ENCODE measurements around the gene AMPH. TPM values are rescaled to one million over a fixed set of nuclear protein-coding genes. Genes with fewer than 3 reads are reported as not detected.
"Not testable (repeated sequence)": the region's sequence is repeated elsewhere in the genome, so short reads cannot be mapped to it uniquely, and the experiment has no call there.

Gene AMPH
- total RNA-seq, 2 donors from 2014 or later = not detected

DNA sequence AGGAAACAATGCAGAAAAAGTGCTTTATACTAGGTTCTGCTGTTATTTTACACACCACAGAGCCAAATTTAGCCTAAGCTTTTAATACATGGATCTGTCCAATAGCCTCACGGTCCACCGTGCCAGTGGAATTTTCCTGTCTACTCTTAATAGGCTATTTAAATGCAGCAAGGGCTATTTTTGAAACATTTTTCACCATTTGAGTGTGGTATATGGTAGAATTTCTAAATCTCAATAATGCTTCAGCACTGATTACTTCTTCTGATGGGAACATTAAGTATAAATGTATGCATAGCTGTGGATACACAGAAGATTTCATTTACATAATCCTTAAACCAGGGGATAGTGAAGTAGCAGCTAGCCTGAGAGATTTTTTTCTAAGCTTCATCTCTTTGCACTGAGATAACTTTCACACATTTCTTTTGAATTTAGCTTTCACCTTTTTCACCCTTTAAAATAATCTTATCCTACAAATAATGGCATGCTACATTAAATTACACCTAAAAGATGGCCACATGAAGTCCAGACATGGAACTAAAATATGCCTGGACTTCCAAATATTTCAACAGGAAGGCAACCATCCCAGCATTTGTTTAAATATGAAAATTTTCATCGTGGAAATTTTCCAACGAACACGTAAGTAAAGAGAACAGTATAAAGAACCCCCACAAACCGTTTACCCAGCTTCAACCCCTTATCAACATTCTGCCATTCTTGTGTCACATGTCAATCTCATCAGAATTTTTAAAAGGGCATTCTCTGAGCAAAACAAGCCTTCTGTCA, 45.4 kb downstream of the AMPH start:
- ATAC-seq (no peak), DNase-seq (no peak)
- no peak overlapping the region for H3K4me3 Mint-ChIP-seq
- H3K9me3 ChIP-seq (ENCODE audit: control insufficient read depth, low read length, poor library complexity, severe bottlenecking) = no peaks in the 10 kb centered on the region
- peaks cover 13% of the 10 kb centered on the region for H3K27me3 Mint-ChIP-seq
- H3K27ac Mint-ChIP-seq = no peak overlapping the region
- no peaks in the 10 kb centered on the region for H3K36me3 Mint-ChIP-seq (ENCODE audit: low read depth)
- H3K4me1 Mint-ChIP-seq = no peaks in the 10 kb centered on the region

DNA sequence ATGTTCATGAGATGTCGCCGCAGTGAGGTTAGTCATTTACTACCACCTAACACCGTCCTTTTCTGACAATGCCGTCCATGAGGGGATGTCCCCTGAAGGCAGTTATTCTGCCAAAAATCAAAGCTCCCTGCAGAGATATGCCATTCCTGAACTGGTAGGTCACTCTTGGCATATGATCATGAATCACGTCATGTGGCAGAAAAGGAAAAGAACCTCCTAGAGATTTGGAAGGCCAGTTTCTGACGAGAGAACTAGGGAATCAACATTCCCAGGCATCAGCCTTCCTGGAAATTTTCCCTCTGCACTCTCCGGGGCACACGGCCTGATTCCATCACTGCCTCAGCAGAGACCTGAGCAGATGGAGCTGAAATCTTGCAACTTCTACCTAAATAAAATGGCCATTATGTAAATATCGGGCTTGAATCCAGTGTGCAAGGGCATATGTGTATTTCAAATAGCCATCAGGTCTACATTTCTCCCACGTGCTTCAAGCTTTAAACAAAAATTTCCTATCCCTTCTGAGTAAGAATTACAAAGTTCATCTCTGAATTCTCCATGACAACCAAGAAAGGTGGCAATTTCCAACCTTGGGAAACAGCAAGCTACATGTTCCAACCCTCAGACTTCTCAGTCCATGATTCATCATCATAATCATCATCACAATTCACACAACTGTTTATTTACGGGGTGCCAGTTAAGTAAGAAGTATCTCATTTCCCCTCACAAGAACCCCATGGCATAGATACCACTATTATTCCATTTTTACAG, 46.5 kb downstream of the AMPH start:
- H3K36me3 Mint-ChIP-seq (ENCODE audit: low read depth) = no peaks in the 10 kb centered on the region
- H3K9me3 ChIP-seq (ENCODE audit: control insufficient read depth, low read length, poor library complexity, severe bottlenecking) = no peaks in the 10 kb centered on the region
- no peak overlapping the region for H3K27ac Mint-ChIP-seq
- ATAC-seq (no peak), DNase-seq (no peak)
- no peak overlapping the region for H3K4me3 Mint-ChIP-seq
- H3K27me3 Mint-ChIP-seq = peaks cover 13% of the 10 kb centered on the region
- H3K4me1 Mint-ChIP-seq = no peaks in the 10 kb centered on the region

DNA sequence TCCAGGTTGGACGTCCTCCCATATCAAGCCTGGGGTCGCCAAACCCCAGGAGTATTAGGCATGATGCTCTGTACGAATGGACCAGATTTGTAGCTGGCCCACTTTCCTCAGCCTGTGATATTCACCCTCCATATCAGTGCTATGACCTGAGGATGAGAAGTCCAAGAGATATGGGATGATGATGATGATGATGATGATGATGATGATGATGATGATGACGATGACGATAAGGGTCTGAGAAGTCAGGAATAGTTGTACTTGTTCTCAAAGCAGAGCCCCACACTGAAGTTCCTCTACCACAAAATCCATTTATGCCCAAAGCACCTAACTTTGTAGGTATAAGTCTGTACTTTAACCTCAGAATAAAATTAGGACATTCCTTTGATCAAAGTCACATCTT, 50.7 kb downstream of the AMPH start:
- Mint-ChIP-seq H3K36me3 (ENCODE audit: low read depth) (no peaks in the 10 kb centered on the region), H3K4me1 (no peaks in the 10 kb centered on the region), H3K27ac (no peak overlapping the region), H3K4me3 (no peak overlapping the region), H3K27me3 (peaks cover under 1% of the 10 kb centered on the region)
- ATAC-seq = no peak
- no peak for DNase-seq
- peaks cover 4% of the 10 kb centered on the region for H3K9me3 ChIP-seq (ENCODE audit: control insufficient read depth, low read length, poor library complexity, severe bottlenecking)

DNA sequence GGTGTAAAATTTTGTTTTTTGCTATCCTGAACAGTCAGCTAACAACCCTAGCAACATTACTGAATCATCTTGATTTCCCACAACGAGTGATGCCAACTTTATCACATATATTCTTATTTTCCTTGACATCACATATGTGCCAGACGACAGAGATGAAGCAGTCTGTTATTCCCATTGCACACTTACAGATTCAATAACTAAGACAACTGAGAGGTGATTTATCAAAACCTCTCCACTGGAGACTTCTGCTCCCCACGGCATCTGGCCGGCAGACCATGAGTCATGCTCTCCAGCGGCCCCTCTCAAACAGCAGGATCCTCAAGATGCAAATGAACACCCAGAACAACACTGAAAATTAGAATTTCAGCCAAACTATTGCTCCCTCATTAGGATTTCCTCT, 57.1 kb downstream of the AMPH start:
- no peak for ATAC-seq
- no peak overlapping the region for H3K27ac Mint-ChIP-seq
- no peaks in the 10 kb centered on the region for H3K27me3 Mint-ChIP-seq
- no peak for DNase-seq
- peaks cover 6% of the 10 kb centered on the region for H3K9me3 ChIP-seq (ENCODE audit: control insufficient read depth, low read length, poor library complexity, severe bottlenecking)
- H3K4me1 Mint-ChIP-seq = no peaks in the 10 kb centered on the region
- H3K4me3 Mint-ChIP-seq = no peak overlapping the region
- no peaks in the 10 kb centered on the region for H3K36me3 Mint-ChIP-seq (ENCODE audit: low read depth)

DNA sequence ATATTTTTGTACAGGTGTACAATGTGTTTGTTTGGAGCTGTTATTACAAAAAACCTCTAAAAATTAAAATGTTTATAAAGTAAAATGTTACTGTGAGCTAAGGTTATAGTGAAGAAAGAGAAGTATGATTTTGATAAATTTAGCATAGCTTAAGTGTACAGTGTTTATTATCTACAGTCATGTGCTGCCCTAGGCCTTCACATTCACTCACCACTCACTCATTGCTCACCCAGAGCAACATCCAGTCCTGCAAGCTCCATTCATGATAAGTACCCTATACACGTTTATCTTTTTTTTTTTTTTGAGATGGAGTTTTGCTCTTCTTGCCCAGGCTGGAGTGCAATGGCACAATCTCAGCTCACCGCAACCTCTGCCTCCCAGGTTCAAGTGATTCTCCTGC, 59.6 kb downstream of the AMPH start:
- H3K36me3 Mint-ChIP-seq (ENCODE audit: low read depth); H3K4me1 Mint-ChIP-seq; DNase-seq; H3K27me3 Mint-ChIP-seq; H3K27ac Mint-ChIP-seq; ATAC-seq; H3K9me3 ChIP-seq (ENCODE audit: control insufficient read depth, low read length, poor library complexity, severe bottlenecking); H3K4me3 Mint-ChIP-seq: not testable (repeated sequence)

DNA sequence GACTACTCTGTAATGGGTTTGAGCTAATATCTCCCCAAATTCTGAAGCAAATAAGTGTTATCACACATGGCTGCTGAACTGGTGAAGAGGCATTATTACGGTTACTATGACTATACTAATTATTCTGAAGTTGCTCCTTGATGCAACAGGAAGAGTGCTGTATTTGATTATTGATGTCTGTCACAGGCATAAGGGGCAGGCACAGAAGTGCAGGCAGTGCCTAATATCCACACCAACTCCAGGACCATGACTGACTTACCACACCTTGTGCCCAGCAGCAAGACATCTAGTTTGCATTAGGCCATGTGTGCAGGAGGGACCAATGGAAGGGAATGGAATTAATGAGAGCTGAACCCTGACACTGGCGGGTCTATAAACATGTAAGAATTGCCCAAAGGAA, 62.7 kb downstream of the AMPH start:
- no peaks in the 10 kb centered on the region for H3K36me3 Mint-ChIP-seq (ENCODE audit: low read depth)
- H3K4me3 Mint-ChIP-seq = no peak overlapping the region
- ATAC-seq (no peak), DNase-seq (no peak)
- peaks cover 6% of the 10 kb centered on the region for H3K27me3 Mint-ChIP-seq
- no peaks in the 10 kb centered on the region for H3K4me1 Mint-ChIP-seq
- H3K9me3 ChIP-seq (ENCODE audit: control insufficient read depth, low read length, poor library complexity, severe bottlenecking) = no peaks in the 10 kb centered on the region
- no peak overlapping the region for H3K27ac Mint-ChIP-seq

DNA sequence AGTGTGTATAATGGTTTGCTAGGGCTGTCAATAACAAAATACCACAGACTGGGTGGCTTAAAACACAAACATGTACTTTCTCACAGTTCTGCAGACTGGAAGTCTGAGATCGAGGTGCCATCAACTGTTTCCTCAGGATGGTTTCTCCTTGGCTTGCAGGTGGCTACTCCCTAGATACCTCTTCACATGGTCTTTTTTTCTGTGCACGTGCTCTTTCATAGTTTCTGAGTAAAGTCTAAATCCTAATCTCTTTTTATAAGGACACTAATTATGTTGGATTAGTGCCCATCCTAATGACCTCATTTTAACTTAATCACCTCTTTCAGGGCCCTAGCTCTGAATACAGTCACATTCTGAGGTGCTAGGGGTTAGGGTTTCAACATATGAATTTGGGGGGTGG, 65.9 kb downstream of the AMPH start:
- Mint-ChIP-seq H3K4me1 (no peaks in the 10 kb centered on the region), H3K36me3 (ENCODE audit: low read depth) (no peaks in the 10 kb centered on the region), H3K4me3 (no peak overlapping the region), H3K27me3 (peaks cover 6% of the 10 kb centered on the region), H3K27ac (no peak overlapping the region)
- ATAC-seq (no peak), DNase-seq (no peak)
- H3K9me3 ChIP-seq (ENCODE audit: control insufficient read depth, low read length, poor library complexity, severe bottlenecking) = no peaks in the 10 kb centered on the region

DNA sequence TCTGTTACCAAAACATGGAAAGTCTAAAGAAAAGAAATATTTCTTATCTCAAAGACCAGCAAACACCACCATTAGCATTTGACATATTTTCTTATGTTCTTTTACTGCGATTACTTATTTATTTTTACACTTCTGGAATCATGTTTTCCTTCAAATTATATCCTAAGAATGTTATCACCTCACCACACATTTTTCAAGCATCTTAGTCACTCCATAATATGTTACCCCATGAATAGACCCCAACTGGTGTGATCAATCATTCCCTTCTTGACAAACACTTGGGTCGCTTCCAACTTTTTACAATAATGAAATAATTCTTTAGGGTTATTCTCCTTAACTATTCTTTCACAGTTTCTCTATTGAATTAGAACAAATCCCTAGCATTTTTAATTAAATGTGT, 67.4 kb downstream of the AMPH start:
- no peak overlapping the region for H3K4me3 Mint-ChIP-seq
- H3K4me1 Mint-ChIP-seq = no peaks in the 10 kb centered on the region
- H3K27ac Mint-ChIP-seq = no peak overlapping the region
- no peak for ATAC-seq
- no peaks in the 10 kb centered on the region for H3K9me3 ChIP-seq (ENCODE audit: control insufficient read depth, low read length, poor library complexity, severe bottlenecking)
- H3K27me3 Mint-ChIP-seq = peaks cover 6% of the 10 kb centered on the region
- H3K36me3 Mint-ChIP-seq (ENCODE audit: low read depth) = no peaks in the 10 kb centered on the region
- no peak for DNase-seq

DNA sequence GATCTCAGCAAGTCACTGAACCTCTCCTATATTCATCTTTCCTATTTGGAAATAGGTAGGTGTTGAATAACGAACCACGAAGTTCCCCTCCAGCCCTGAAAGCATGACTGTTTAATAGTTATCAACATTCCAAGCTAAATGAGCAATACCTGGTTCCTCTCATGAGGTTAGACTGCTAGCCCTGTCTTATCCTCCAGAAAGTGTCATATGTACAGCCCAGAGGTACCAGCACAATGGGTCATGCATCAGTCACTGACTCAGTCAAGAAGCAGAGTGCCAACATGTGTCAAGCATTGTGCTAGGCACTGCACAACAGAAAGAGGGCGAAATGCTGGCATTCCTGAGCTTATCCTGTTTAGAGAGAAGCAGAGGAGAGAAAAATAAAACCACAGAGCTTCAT, 70.0 kb downstream of the AMPH start:
- ATAC-seq (no peak), DNase-seq (no peak)
- Mint-ChIP-seq H3K4me1 (no peaks in the 10 kb centered on the region), H3K27me3 (peaks cover 12% of the 10 kb centered on the region), H3K4me3 (no peak overlapping the region), H3K27ac (no peak overlapping the region), H3K36me3 (ENCODE audit: low read depth) (no peaks in the 10 kb centered on the region)
- no peaks in the 10 kb centered on the region for H3K9me3 ChIP-seq (ENCODE audit: control insufficient read depth, low read length, poor library complexity, severe bottlenecking)

DNA sequence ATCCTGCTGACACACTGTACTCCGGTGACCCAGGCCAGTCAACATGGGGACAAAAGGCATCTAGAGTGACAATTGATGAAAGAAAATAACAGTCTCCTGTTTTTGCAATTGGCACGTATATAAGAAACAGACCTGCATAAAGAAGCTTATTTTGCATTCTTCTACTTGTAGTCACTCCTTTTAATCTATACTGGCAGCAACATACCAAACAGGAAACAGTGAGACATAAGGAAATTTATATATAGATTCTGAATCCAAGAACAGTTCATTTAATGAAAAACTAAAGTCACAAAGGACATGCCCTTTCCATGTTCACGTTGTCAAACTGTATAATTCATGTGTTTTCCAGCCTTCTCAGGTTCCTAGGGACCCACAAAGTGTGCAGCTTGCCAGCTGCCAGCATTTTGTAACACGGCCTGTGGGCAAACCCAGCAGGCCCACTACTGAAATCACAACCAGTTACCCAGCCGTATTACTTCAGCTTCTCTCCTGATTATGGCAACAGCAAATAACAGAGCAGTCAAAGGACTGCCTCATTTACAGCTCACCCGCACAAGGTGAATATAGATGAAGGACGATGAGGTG, 72.3 kb downstream of the AMPH start:
- Mint-ChIP-seq H3K4me1 (no peaks in the 10 kb centered on the region), H3K27ac (no peak overlapping the region), H3K27me3 (peaks cover 11% of the 10 kb centered on the region), H3K36me3 (ENCODE audit: low read depth) (no peaks in the 10 kb centered on the region), H3K4me3 (no peak overlapping the region)
- DNase-seq = no peak
- no peak for ATAC-seq
- no peaks in the 10 kb centered on the region for H3K9me3 ChIP-seq (ENCODE audit: control insufficient read depth, low read length, poor library complexity, severe bottlenecking)

DNA sequence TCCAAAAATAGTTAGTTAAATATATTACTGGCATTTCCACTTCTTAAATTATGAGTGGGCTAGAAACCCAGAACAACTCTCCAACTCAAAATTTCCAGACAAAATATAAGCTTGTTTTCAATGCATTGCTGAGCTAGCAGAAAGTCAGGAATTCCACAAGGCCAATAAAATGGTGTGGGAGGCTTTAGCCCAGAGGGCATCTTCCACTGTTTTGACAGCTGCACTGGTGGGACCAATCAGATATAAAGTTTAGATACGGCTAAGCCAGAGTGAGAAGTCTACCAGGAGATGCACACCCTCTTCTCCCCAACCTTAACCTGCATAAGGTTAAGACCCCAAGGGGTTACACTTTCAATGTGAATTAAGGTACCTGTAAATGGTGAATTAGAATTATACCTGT, 76.6 kb downstream of the AMPH start:
- no peak overlapping the region for H3K4me3 Mint-ChIP-seq
- H3K9me3 ChIP-seq (ENCODE audit: control insufficient read depth, low read length, poor library complexity, severe bottlenecking) = no peaks in the 10 kb centered on the region
- H3K4me1 Mint-ChIP-seq = peaks cover 3% of the 10 kb centered on the region
- H3K27ac Mint-ChIP-seq = no peak overlapping the region
- ATAC-seq = no peak
- peaks cover 2% of the 10 kb centered on the region for H3K36me3 Mint-ChIP-seq (ENCODE audit: low read depth)
- peaks cover 34% of the 10 kb centered on the region for H3K27me3 Mint-ChIP-seq
- DNase-seq = no peak

DNA sequence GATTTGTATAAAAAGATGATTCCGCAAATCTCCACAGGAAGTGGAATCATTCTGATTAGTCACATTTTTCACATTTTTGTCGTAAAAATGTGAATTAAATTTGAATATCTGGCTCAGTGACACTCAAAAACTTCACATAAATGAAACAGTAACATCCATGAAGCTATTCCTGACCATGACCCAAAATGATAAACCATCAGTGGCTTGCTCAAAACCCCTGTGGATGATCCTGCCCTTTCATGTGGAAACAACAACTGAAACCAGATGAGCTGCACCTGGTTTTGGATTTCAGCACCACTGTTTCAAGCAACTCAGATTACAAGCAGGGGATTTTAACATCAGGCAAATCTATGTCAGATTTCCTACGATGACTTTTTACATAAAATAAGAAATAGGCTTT, 80.3 kb downstream of the AMPH start:
- Mint-ChIP-seq H3K36me3 (ENCODE audit: low read depth) (peaks cover 2% of the 10 kb centered on the region), H3K27me3 (peaks cover 38% of the 10 kb centered on the region), H3K4me3 (no peak overlapping the region), H3K4me1 (peaks cover 3% of the 10 kb centered on the region), H3K27ac (no peak overlapping the region)
- ATAC-seq (no peak), DNase-seq (no peak)
- no peaks in the 10 kb centered on the region for H3K9me3 ChIP-seq (ENCODE audit: control insufficient read depth, low read length, poor library complexity, severe bottlenecking)

DNA sequence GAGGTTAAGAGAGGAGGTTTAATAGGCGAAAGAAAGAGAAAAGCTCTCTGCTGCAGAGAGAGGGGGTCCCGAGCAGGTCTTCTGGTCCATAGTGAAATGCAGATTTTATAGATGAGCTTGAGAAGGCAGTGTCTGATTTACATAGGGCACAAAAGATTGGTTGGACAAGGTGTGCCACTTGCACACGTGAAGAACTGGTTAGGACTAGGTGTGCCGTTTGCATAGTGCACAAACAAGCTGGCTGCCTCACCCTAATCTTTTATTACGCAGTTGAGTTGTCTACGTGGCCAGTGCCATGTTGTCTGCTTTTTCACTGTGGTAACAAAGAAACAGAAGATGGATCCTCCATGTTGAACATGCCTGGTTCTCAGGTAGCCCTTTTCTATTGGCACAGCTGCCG, 82.6 kb downstream of the AMPH start:
- H3K9me3 ChIP-seq (ENCODE audit: control insufficient read depth, low read length, poor library complexity, severe bottlenecking) = no peaks in the 10 kb centered on the region
- H3K27ac Mint-ChIP-seq = no peak overlapping the region
- ATAC-seq (no peak), DNase-seq (no peak)
- peaks cover 3% of the 10 kb centered on the region for H3K4me1 Mint-ChIP-seq
- H3K36me3 Mint-ChIP-seq (ENCODE audit: low read depth) = peaks cover 2% of the 10 kb centered on the region
- no peak overlapping the region for H3K4me3 Mint-ChIP-seq
- H3K27me3 Mint-ChIP-seq = peaks cover 34% of the 10 kb centered on the region

Data from T-helper 17 cell (primary cell).